Endothelial cell of hepatic sinusoid (primary cell): ENCODE measurements around the gene LGI1.

ENCODE experiments used
- in situ Hi-C: cut with HindIII; loops from 2 replicates; pipeline ENCODE4 v1.10.0; 2017; ENCODE audit warnings: low sequenced_read_pairs

The LGI1 gene

DNA sequence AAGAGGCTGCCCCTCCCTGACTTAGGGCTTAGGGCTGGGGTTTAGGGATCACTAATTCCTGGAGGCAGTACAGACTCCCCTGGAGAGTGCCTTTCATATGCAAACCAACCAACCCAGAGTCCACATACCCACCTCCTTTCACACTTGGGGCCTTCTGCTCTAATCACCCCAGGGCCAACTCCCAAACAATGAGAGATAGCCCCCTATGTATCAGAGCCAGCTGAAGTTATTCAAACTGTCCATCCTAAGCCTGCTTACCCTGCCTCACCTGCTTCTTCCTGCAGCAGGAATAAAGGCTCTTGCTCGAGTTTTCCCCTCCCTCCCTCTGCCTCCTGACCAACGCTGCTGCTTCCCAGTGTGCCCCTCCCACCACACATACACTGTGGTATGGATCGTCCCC, 84.2 kb downstream of the LGI1 start:
- in situ Hi-C loops, result no loop called here

DNA sequence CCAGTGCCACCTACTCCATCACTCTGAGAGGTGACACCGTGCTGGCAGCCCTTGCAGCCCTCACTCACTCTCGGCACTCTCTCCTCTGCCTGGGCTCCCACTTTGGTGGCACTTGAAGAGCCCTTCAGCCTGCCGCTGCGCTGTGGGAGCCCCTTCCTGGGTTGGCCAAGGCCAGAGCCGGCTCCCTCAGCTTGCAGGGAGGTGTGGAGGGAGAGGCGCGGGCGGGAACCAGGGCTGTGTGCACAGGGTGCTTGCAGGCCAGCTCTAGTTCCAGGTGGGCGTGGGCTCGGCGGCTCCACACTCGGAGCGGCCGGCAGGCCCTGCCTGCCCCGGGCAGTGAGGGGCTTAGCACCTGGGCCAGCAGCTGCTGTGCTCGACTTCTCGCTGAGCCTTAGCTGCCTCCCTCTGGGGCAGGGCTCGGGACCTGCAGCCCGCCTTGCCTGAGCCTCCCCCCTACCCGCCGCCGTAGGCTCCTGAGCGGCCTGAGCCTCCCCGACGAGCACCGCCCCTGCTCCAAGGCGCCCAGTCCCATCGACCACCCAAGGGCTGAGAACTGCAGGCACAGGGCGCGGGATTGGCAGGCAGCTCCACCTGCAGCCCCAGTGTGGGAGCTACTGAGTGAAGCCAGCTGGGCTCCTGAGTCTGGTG, 87.4 kb downstream of the LGI1 start:
- in situ Hi-C loops, result no loop called here
